ENCODE data around the gene BIRC6. TPM values are rescaled to one million over a fixed set of nuclear protein-coding genes. Genes with fewer than 3 reads are reported as not detected.

BIRC6 gene
- total and polyA plus RNA-seq, 2 of the 8 experiments (the other 6 are each of a cell fraction or from before 2014, with no cell fraction given): 32.5 to 69.5 TPM

GRCh38 chr2:32436150-32436549 is 79.3 kb downstream of the BIRC6 start:
- H3K18ac ChIP-seq (ENCODE audit: extremely low read depth, low read length): no peak overlapping the region
- H3K27ac ChIP-seq (ENCODE audit: low read depth, low read length): no peak overlapping the region
- FAIRE-seq (no peak), DNase-seq (ENCODE audit: low read depth in 1 of 2, low spot score in 2 of 2) (no peak)
- H4K91ac ChIP-seq (replicated peaks; ENCODE audit: insufficient read length, low read length): no peak overlapping the region
- H2AFZ ChIP-seq (ENCODE audit: low read length): no peak overlapping the region
- H3K23me2 ChIP-seq (ENCODE audit: low read depth, low read length): no peaks in the 10 kb centered on the region
- H4K5ac ChIP-seq (ENCODE audit: insufficient read length, low read depth, low read length): no peak overlapping the region
- peaks cover 0 to 2% of the 10 kb centered on the region in 2 experiments for H4K20me1 ChIP-seq (replicated peaks in 1 of 2; ENCODE audit: control insufficient read depth in 1 of 2, insufficient read depth in 2 of 2, low read length in 2 of 2)
- CTCF ChIA-PET (ENCODE audit: partially characterized antibody): interaction anchor here (0.6 kb wide), 1 partner anchor 55 kb away, joined by 3 read pairs; no protein-coding TSS in a partner anchor
- WGBS, 2 experiments (ENCODE audit: extremely low coverage in 1 of 2, insufficient coverage in 1 of 2, insufficient read length in 1 of 2, insufficient replicate concordance in 2 of 2, low coverage in 1 of 2, low lambda C conversion rate in 2 of 2, missing lambda C conversion rate in 1 of 2): 88% methylated on average over 6 of the region's 6 CpGs; no CpG with 5 or more reads in 1 of the 2 experiments
- TF ChIP-seq RAD21 (IDR thresholded peaks at IDR 0.05 in 1 of 2, conservative IDR thresholded peaks at IDR 0.05 in 1 of 2; ENCODE audit: low read depth in 2 of 2, low read length in 2 of 2) (no peak), CREB1 (IDR thresholded peaks at IDR 0.05) (no peak), GTF2F1 (IDR thresholded peaks at IDR 0.05; ENCODE audit: borderline replicate concordance, low read depth, low read length) (no peak), SUZ12 (IDR thresholded peaks at IDR 0.05; ENCODE audit: low read length) (no peak), CBX8 (IDR thresholded peaks at IDR 0.05; ENCODE audit: borderline replicate concordance, low read depth, low read length) (no peak), NANOG (IDR thresholded peaks at IDR 0.05; ENCODE audit: insufficient read depth, low read depth, low read length, poor library complexity, severe bottlenecking) (no peak), RXRA (IDR thresholded peaks at IDR 0.05; ENCODE audit: insufficient read depth, low read depth, low read length) (no peak), SIN3A (conservative IDR thresholded peaks at IDR 0.05 in 1 of 2, IDR thresholded peaks at IDR 0.05 in 1 of 2; ENCODE audit: low read depth in 1 of 2, low read length in 2 of 2) (no peak), YY1 (IDR thresholded peaks at IDR 0.05; ENCODE audit: low read depth, low read length) (no peak), EGR1 (IDR thresholded peaks at IDR 0.05; ENCODE audit: borderline replicate concordance, low read depth, low read length) (no peak), JUN (IDR thresholded peaks at IDR 0.05; ENCODE audit: low read depth, low read length) (no peak)
- no peak overlapping the region for H2BK5ac ChIP-seq (ENCODE audit: low read depth, low read length)
- no peaks in the 10 kb centered on the region for H3K4me1 ChIP-seq (replicated peaks in 1 of 4; ENCODE audit: control insufficient read depth in 3 of 4, insufficient read depth in 4 of 4, low read length in 3 of 4)
- no peak overlapping the region for H3K4me2 ChIP-seq (ENCODE audit: insufficient read depth in 1 of 2, low read depth in 2 of 2, low read length in 2 of 2)
- H2AK5ac ChIP-seq (ENCODE audit: low read depth, low read length): no peak overlapping the region
- H2BK12ac ChIP-seq (ENCODE audit: low read depth, low read length): no peak overlapping the region
- H3K23ac ChIP-seq (ENCODE audit: insufficient read length): no peak overlapping the region
- H2BK120ac ChIP-seq (replicated peaks; ENCODE audit: low read depth, low read length): no peak overlapping the region
- no peak overlapping the region for H4K8ac ChIP-seq (ENCODE audit: extremely low read depth, insufficient read depth, low read length)
- no peak overlapping the region for H3K56ac ChIP-seq (replicated peaks; ENCODE audit: insufficient read length, low read depth, low read length)
- no peaks in the 10 kb centered on the region for H3K9me3 ChIP-seq (ENCODE audit: insufficient read depth in 2 of 2, low read depth in 1 of 2, low read length in 1 of 2)
- no peak overlapping the region for H2BK20ac ChIP-seq (ENCODE audit: low read length)
- no peak overlapping the region for H3K4me3 ChIP-seq (ENCODE audit: extremely low read depth in 1 of 4, insufficient read depth in 2 of 4, low read depth in 3 of 4, low read length in 4 of 4)
- no peak overlapping the region for H2BK15ac ChIP-seq (ENCODE audit: low read length)
- peaks cover 0 to 40% (median 8%) of the 10 kb centered on the region in 4 experiments; a peak in 4 of 8 replicates for H3K36me3 ChIP-seq (ENCODE audit: control insufficient read depth in 2 of 4, insufficient read depth in 4 of 4, low read length in 3 of 4)
- POLR2A ChIA-PET (ENCODE audit: partially characterized antibody): interaction anchor here (1.0 kb wide), 1 partner anchor 77 kb away, joined by 3 read pairs; no protein-coding TSS in a partner anchor
- H3K9ac ChIP-seq (replicated peaks in 1 of 4; ENCODE audit: extremely low read depth in 1 of 4, low read depth in 3 of 4, low read length in 3 of 4): no peak overlapping the region
- no peak overlapping the region for H3K14ac ChIP-seq (ENCODE audit: insufficient read length)
- no peaks in the 10 kb centered on the region for H3K79me1 ChIP-seq (ENCODE audit: low read depth, low read length)
- no peaks in the 10 kb centered on the region for H3K27me3 ChIP-seq (replicated peaks in 1 of 4; ENCODE audit: control insufficient read depth in 3 of 4, extremely low read depth in 1 of 4, insufficient read depth in 3 of 4, low read length in 3 of 4)
- no peaks in the 10 kb centered on the region for H3K79me2 ChIP-seq (ENCODE audit: control insufficient read depth in 1 of 2, insufficient read depth in 2 of 2, low read length in 2 of 2)
- no peak overlapping the region for H3K4ac ChIP-seq (replicated peaks; ENCODE audit: insufficient read length, low read depth, low read length)

Measured in H1 (cell line).